Heart left ventricle (tissue), 16 donors: ENCODE measurements around the gene TMEM14A. TPM values are rescaled to one million over a fixed set of nuclear protein-coding genes. Genes with fewer than 3 reads are reported as not detected.

Source experiments
- ATAC-seq, 4 donors: fragments of 200-7000 bp; cut with Tn5 transposase; one replicate each; pipeline ENCODE4 v1.9.1; 2020 to 2022; ENCODE audit warnings: moderate library complexity in 4 of 4, mild to moderate bottlenecking in 3 of 4, moderate number of reproducible peaks in 1 of 4
- DNase-seq, 5 donors: peaks; one replicate each; pipeline ENCODE4 v3.0.0-alpha.2; 2020
- H3K27ac ChIP-seq, 12 donors: fragments of 200-600 bp; sonication (generic) in 4 of 12; one replicate each; pipeline versions ENCODE4 v1.5.0 to v1.8.0; 2016 to 2022; ENCODE audit warnings: mild to moderate bottlenecking in 2 of 12
- H3K27me3 ChIP-seq, 9 donors: fragments of 200-600 bp; sonication (generic) in 2 of 9; one replicate each; pipeline versions ENCODE4 v1.5.1 to v1.8.0; 2016 to 2022; ENCODE audit warnings: mild to moderate bottlenecking in 3 of 9
- H3K36me3 ChIP-seq, 9 donors: fragments of 200-600 bp; sonication (generic) in 2 of 9; one replicate each; pipeline versions ENCODE4 v1.5.0 to v1.8.0; 2018 to 2022; ENCODE audit warnings: mild to moderate bottlenecking in 2 of 9
- H3K4me1 ChIP-seq, 12 donors: fragments of 200-600 bp; sonication (generic) in 4 of 12; one replicate each; pipeline versions ENCODE4 v1.5.0 to v1.8.0; 2016 to 2022; ENCODE audit warnings: mild to moderate bottlenecking in 3 of 12
- H3K4me3 ChIP-seq, 12 donors: fragments of 200-600 bp; sonication (generic) in 4 of 12; one replicate each; pipeline versions ENCODE4 v1.5.0 to v1.8.0; 2017 to 2022; ENCODE audit warnings: mild to moderate bottlenecking in 9 of 12, moderate library complexity in 4 of 12
- H3K9me3 ChIP-seq, 12 donors: fragments of 200-600 bp; sonication (generic) in 4 of 12; one replicate each; pipeline versions ENCODE4 v1.5.0 to v1.8.0; 2016 to 2022; ENCODE audit warnings: mild to moderate bottlenecking in 1 of 12
- CTCF ChIP-seq, 12 donors: fragments of 200-600 bp; sonication (generic) in 4 of 12; IDR thresholded peaks; one replicate each; pipeline versions ENCODE4 v1.5.0 to v1.8.0; 2018 to 2022; ENCODE audit warnings: antibody characterized with exemption in 12 of 12, mild to moderate bottlenecking in 5 of 12
- POLR2A ChIP-seq, 2 donors: fragments of 450-650 bp; IDR thresholded peaks; one replicate each; pipeline ENCODE4 v1.6.1; 2017; ENCODE audit warnings: antibody characterized with exemption in 2 of 2, mild to moderate bottlenecking in 2 of 2, moderate library complexity in 2 of 2
- WGBS, 4 donors: extraction: QIAGEN DNeasy Blood & Tissue Kit in 2 of 4; methylation state at CpG; one replicate each; pipeline versions ENCODE4 v1.1.5 to v1.1.7; 2013 to 2018; 5-methylcytosine and 5-hydroxymethylcytosine counted together
- intact Hi-C, 10 donors: fragments of 100-400 bp; cut with DNase I; formaldehyde crosslinking; loops; one replicate each; pipeline versions ENCODE4 v1.11.1 to v1.14.2; 2022
- polyA plus RNA-seq, 2 donors: library from polyadenylated mRNA; stranded (reverse); fragments of 200-250 nt; gene quantifications; one replicate each; pipeline ENCODE4 v1.2.3, GENCODE V29; 2013
- total RNA-seq, 9 donors: library from RNA; depleted of rRNA in 2 of 9; stranded (reverse); fragments of >200 nt in 2 of 9; fragmentation: NEBNext Ultra II Directional in 3 of 9; extraction: Animal tissue kit (Norgen Biotek cat#: 25700) in 3 of 9; gene quantifications; one replicate each; pipeline versions ENCODE4 v1.1.0 to v1.2.4, GENCODE V29; 2016 to 2023
- donor health status: ischemic (EF 13 %, LVEDD 7.1; RV severe dilation, severe dysfunction).
- donor health status: healthy with polysubstance abuse.
- donor health status: DM: no; HTN: yes; CAD: no.
- donor health status: DM: no; HTN: no; CAD: no.
- donor health status: ischemic (EF 25% LVEDD 6.9; RV normal size, moderate dysfunction).
- donor health status: ischemic (EF 25% LVEDD 5.7; RV mildly dilated, moderate dysfunction).
- donor health status: healthy.
- donor health status: DM: yes; HTN: yes; CAD: no.
- donor health status: ischemic (EF 35%, LVEDD 5.7; RV mildly dilated, moderate dysfunction).
- donor health status: nonischemic (EF 11% LVEDD 7.7; RV severe dilation, severe dysfunction).
- donor health status: DM: yes; HTN: yes; CAD: no.
- donor health status: PGD.
- donor health status: ischemic (EF 29% LVEDD 5.4; RV normal size, mild dysfunction).
- donor health status: nonischemic (EF 23%, LVEDD 6.1; RV moderate dilation, normal function).

TMEM14A gene
- total and polyA plus RNA-seq, 11 donors: 5.0 to 13.5 (median 8.0) TPM

GRCh38 chr6:52720321-52720720 is 49.4 kb downstream of the TMEM14A start:
- no peak for DNase-seq
- ATAC-seq: no peak
- TF ChIP-seq CTCF (IDR thresholded peaks at IDR 0.05): no peak
- TF ChIP-seq POLR2A (IDR thresholded peaks at IDR 0.05): no peak

DNA sequence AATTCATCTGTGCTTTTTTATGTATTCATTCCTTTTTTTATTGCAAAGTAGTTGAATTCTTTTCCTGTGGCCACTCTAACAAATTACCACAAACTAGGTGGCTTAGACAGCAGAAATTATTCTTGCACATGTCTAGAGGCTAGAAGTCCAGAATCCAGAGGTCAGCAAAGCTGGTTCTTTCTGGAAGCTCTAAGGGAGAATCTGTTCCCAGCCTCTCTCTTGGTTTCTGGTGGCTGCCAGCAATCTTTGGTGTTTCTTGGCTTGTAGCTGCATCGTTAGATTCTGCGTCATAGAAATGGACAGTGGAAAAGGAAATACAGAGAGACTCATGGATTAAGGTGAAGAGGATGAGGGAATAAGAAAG is 53.1 kb downstream of the TMEM14A start:
- Histone ChIP-seq H3K4me3 (no peak overlapping the region), H3K36me3 (no peaks in the 10 kb centered on the region), H3K27me3 (no peaks in the 10 kb centered on the region), H3K27ac (peak overlapping the region in 2 of 12 donors; percentile 13 to 70), H3K4me1 (peaks cover 0 to 4% (median 0%) of the 10 kb centered on the region in 12 donors), H3K9me3 (no peaks in the 10 kb centered on the region)
- no peak for TF ChIP-seq CTCF (IDR thresholded peaks at IDR 0.05)
- no peak for TF ChIP-seq POLR2A (IDR thresholded peaks at IDR 0.05)
- ATAC-seq (peak in 3 of 4 donors; percentile 53 to 69 (median 58)), DNase-seq (no peak)
- intact Hi-C loops: no loop called here
- 43 to 63% (median 55%) methylated on average over 2 of the region's 2 CpGs for WGBS, 4 donors

More at GRCh38 chr6:52720321-52720720, 49.4 kb downstream of the TMEM14A start:
- H3K4me1 ChIP-seq: peaks cover 0 to 3% (median 0%) of the 10 kb centered on the region in 12 donors
- WGBS, 4 donors: 56 to 82% (median 71%) methylated on average over 2 of the region's 2 CpGs
- H3K36me3 ChIP-seq: no peaks in the 10 kb centered on the region
- intact Hi-C loops: no loop called here
- H3K27ac ChIP-seq: no peak overlapping the region
- no peaks in the 10 kb centered on the region for H3K27me3 ChIP-seq
- H3K4me3 ChIP-seq: no peak overlapping the region
- H3K9me3 ChIP-seq: no peaks in the 10 kb centered on the region

DNA sequence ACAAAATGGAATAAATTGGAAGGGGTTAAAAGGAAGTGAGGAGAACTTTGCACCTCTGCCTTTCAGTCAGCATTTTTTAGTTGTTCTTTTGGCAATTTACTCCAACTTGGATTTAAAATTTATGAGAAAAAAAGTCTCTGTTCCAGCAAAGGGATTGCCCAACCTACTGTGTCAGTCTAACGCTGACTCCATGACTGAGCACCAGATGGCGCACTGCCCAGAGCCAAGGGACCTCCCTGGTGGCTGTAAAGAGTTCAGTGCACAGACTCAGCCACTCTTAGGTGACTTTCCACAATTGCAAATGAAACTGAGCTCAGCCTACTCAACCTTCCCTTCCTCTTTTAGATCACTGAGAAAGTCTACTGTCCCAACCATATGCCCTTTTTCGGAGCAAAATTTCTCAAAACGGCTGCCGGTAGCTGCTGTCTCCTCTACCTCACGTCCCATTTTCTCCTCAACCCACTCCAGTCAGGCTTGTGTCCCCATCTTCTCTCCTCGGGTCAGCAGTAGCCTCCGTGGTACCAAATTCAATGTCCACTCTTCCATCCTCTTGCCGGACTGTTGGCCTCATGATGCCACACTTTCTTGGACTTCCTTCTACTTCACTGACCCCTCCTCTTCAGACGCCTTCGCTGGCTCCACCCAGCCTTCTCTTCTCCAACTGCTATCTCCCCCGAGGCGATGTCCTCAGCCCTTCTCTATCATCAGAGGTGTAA is 53.7 kb downstream of the TMEM14A start:
- no peak for TF ChIP-seq POLR2A (IDR thresholded peaks at IDR 0.05)
- peak in 9 of 12 donors; percentile 16 to 52 (median 41) for TF ChIP-seq CTCF (IDR thresholded peaks at IDR 0.05)
- Histone ChIP-seq H3K27ac (peak overlapping the region in 3 of 12 donors; percentile 13 to 70 (median 25)), H3K36me3 (no peaks in the 10 kb centered on the region), H3K9me3 (no peaks in the 10 kb centered on the region), H3K4me1 (peaks cover 0 to 4% (median 0%) of the 10 kb centered on the region in 12 donors), H3K27me3 (no peaks in the 10 kb centered on the region), H3K4me3 (no peak overlapping the region)
- ATAC-seq (peak in 3 of 4 donors; percentile 74 to 91 (median 91)), DNase-seq (peak; percentile 33 to 81 (median 71))
- intact Hi-C loops: no loop called here
- WGBS, 4 donors: 74 to 80% (median 77%) methylated on average over 13 of the region's 13 CpGs

DNA sequence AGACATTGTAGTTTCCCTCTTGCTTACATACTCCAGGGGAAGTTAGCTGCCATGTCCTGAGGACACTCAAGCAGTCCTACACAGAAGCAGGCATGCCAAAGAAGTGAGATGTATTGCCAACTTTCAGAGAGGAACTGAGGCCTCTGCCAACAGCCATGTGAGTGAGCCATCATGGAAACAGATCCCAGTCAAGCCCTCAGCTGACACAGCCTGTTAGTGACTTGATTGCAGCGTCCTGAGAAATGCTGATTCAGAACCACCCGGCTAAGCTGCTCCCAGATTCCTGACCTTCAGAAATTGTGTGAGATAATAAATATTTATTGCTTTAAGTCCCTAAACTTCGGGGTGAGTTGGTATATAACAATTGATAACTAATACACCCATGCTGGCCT is 54.2 kb downstream of the TMEM14A start:
- ATAC-seq (peak in 3 of 4 donors; percentile 29 to 54 (median 42)), DNase-seq (peak in 1 of 5 donors; percentile 34)
- no peaks in the 10 kb centered on the region for H3K36me3 ChIP-seq
- peaks cover 0 to 4% (median 0%) of the 10 kb centered on the region in 12 donors for H3K4me1 ChIP-seq
- TF ChIP-seq CTCF (IDR thresholded peaks at IDR 0.05): no peak
- no peak overlapping the region for H3K4me3 ChIP-seq
- H3K9me3 ChIP-seq: no peaks in the 10 kb centered on the region
- no peaks in the 10 kb centered on the region for H3K27me3 ChIP-seq
- 58 to 67% (median 62%) methylated on average over 3 of the region's 3 CpGs for WGBS, 4 donors
- H3K27ac ChIP-seq: peak overlapping the region in 2 of 12 donors; percentile 25 to 70
- intact Hi-C loops: no loop called here
